GM15510 (cell line): ENCODE measurements around the gene MAP3K4.

Experiments
- POLR2A ChIP-seq: IDR thresholded peaks from 3 replicates; pipeline ENCODE4 v1.6.1; 2011; ENCODE audit warnings: borderline replicate concordance; ENCODE audit not compliant: insufficient read length; ENCODE audit errors: extremely low read depth

The MAP3K4 gene

GRCh38 chr6:161133963-161134362 is 142.4 kb downstream of the MAP3K4 start:
- no peak for TF ChIP-seq POLR2A

GRCh38 chr6:161134550-161135298 is 143.2 kb downstream of the MAP3K4 start:
- no peak for TF ChIP-seq POLR2A

GRCh38 chr6:161135695-161136591 is 144.4 kb downstream of the MAP3K4 start:
- TF ChIP-seq POLR2A: no peak

- TF ChIP-seq POLR2A: no peak
Measured at GRCh38 chr6:161136655-161137054, 145.1 kb downstream of the MAP3K4 start.

GRCh38 chr6:161137320-161137719 is 145.8 kb downstream of the MAP3K4 start:
- TF ChIP-seq POLR2A: no peak

- no peak for TF ChIP-seq POLR2A
Measured at GRCh38 chr6:161137839-161138542, 146.4 kb downstream of the MAP3K4 start.

- no peak for TF ChIP-seq POLR2A
Measured at GRCh38 chr6:161138543-161139303, 147.2 kb downstream of the MAP3K4 start.

GRCh38 chr6:161139304-161139765 is 147.8 kb downstream of the MAP3K4 start:
- no peak for TF ChIP-seq POLR2A

GRCh38 chr6:161139766-161140553 is 148.4 kb downstream of the MAP3K4 start:
- TF ChIP-seq POLR2A: no peak

GRCh38 chr6:161140554-161140875 is 148.9 kb downstream of the MAP3K4 start:
- TF ChIP-seq POLR2A: no peak

GRCh38 chr6:161141173-161141572 is 149.6 kb downstream of the MAP3K4 start:
- no peak for TF ChIP-seq POLR2A

- TF ChIP-seq POLR2A: no peak
Measured at GRCh38 chr6:161142957-161143296, 151.4 kb downstream of the MAP3K4 start.

GRCh38 chr6:161143663-161144430 is 152.3 kb downstream of the MAP3K4 start:
- no peak for TF ChIP-seq POLR2A
